HG03097 (cell line): ENCODE data around the gene PAWR.

ENCODE experiments used
- ATAC-seq: cut with Tn5 transposase; IDR thresholded peaks from one replicate; pipeline ENCODE4 v1.9.1; 2021; ENCODE audit not compliant: unreplicated experiment, low FRiP score

Gene PAWR, protein sequence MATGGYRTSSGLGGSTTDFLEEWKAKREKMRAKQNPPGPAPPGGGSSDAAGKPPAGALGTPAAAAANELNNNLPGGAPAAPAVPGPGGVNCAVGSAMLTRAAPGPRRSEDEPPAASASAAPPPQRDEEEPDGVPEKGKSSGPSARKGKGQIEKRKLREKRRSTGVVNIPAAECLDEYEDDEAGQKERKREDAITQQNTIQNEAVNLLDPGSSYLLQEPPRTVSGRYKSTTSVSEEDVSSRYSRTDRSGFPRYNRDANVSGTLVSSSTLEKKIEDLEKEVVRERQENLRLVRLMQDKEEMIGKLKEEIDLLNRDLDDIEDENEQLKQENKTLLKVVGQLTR

DNA sequence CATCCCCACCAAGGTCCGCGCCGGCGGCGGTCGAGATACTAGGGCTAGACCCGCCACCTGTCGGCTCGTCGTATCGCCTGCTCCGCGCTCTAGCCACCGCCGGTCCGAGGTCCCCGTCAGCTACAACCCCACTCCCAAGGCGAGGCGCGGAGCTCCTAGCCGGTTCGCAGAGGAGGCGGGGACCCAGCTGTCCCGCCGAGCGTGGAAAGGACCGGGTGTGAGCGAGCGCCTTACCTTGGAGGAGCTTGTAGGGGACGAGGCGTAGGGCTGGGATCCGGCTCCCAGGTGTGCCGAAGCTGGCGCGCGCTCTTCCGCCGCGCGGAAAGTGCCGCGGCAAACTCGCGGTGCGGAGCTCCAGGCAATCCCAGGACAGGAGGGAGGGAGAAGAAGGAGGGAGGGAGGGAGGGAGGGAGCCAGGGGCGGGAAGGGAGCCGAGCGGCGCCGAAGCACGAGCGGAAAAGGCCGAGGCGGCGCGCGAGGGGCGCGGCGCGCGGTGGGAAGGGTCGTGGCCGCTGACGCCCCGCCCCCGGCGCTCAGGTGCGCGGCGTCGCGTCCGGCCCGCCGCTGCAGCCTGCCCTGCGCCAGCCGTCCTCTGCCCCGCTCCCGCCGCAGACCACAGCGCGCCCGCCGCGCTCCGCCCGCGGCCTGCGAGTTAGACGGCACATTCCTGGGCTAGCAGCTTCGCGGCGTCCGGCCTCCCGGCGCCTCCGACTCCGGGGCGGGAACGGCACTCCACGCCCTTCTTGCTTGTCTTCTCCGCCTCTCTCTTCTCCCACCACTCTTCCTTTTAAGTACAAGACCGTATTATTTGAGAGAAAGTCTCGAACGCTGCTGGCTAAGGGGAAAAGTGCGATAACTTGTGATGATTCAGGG, at the start of gene PAWR:
PAWR (minus strand) TSS at position 327 of the 873 bp plus-strand sequence. CDS start 720 bp downstream, outside the sequence.
- ATAC-seq: peak; percentile 60

DNA sequence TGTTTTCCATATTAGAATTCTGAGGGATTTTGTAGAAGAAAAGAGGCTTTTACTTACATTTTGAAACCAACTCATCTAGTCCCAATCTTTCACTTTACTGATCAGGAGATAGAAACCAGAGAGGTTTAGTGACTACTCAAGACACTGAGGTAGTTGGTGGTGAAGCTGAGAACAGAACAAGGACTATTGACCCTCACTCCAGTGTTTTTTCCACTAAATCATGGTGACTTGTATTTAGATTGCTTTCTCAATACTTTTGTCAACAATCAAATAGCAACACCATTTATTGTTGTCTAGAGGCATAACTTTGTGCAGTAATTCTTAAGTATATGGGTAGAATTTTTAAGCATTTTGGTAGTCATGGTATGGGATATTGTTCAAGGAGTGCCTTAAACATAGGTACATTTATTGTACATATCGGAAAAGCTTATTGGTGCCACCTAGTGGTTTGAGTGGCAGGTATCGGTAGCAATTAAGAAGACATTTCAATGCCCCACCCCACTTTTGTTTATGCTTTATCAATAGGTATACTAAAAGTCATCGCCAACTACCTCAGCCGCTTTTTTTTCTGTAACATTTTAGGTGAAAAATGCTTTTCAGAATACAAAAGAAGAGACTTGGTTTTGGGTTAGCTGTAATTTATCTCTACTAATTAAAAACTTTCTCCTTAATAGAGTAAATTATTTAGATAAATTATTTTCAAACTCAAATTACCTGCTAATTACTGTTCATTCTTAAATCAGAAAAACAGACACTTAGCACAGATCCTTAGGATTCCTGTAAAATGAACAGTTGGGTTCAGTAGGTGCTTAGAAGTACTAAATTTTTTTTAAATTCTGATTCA, 47.3 kb upstream of the PAWR start:
- ATAC-seq: peak; percentile 70

DNA sequence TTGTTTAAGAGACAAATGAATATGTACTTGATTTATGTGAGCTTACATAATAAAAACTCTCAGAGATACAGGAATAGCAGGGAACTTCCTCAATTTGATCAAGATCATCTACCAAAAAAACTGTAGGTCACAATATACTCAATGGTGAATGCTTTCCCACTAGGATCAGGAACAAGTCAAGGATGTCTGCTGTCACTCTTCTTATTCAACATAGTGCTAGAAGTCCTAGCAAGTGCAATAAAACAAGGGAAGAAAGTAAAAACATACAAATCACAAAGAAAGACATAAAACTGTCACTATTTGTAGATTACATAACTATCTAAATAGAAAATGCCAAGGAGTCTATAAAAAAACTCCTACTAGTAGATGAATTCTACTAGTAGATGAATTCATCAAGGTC, 41.9 kb upstream of the PAWR start:
- ATAC-seq: no peak

GRCh38 chr12:79725987-79726386, 35.2 kb upstream of the PAWR start:
- no peak for ATAC-seq

DNA sequence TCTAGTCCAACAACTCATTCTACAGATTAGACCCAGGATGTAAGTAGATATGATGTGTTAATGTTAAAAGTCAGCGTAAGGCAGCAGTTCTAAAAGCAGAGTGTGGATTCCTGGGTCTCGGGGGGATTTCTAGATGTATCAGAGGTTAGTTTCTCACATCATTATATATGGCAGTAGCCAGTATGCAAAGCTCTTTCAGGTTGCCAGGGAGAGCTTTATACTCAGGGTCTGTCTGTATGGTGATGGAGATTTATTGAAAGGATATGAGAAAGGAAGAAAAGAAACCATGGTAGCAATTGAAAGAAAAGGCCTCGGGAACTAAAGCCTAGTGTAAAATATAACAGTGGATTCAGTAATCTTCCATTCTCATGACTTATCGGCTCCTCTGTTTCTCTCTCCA, 26.2 kb upstream of the PAWR start:
- no peak for ATAC-seq

GRCh38 chr12:79715308-79715707, 24.5 kb upstream of the PAWR start:
- ATAC-seq: no peak

- ATAC-seq: no peak
Observed at GRCh38 chr12:79710707-79711483, 20.1 kb upstream of the PAWR start.

- no peak for ATAC-seq
Observed at GRCh38 chr12:79707830-79708229, 17.1 kb upstream of the PAWR start.

GRCh38 chr12:79706676-79707075, 15.9 kb upstream of the PAWR start:
- no peak for ATAC-seq

DNA sequence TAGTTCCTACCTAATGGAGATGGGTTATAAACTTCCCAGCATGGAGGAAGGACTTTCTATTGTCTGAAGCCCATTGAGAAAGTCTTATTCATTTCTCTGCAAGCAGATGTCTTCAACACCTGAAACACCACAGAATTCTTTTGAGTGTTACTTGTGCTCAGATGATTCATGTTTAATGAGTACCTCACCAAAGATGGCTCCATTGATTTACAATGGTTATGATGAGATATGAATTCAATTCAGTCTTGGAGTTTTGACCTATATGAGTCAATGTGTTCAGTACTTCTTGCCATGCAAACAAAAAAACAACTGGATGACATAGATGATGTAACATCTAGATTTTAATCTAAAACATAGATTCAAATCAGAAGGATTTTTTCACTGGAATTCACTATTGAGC, 15.4 kb upstream of the PAWR start:
- no peak for ATAC-seq

- ATAC-seq: no peak
Observed at GRCh38 chr12:79698966-79699365, 8.2 kb upstream of the PAWR start.

GRCh38 chr12:79696416-79696815, 5.7 kb upstream of the PAWR start:
- ATAC-seq: no peak

- ATAC-seq: no peak
Observed at GRCh38 chr12:79692860-79693577, 2.3 kb upstream of the PAWR start.

GRCh38 chr12:79691511-79692248, 916 bp upstream of the PAWR start:
- no peak for ATAC-seq

DNA sequence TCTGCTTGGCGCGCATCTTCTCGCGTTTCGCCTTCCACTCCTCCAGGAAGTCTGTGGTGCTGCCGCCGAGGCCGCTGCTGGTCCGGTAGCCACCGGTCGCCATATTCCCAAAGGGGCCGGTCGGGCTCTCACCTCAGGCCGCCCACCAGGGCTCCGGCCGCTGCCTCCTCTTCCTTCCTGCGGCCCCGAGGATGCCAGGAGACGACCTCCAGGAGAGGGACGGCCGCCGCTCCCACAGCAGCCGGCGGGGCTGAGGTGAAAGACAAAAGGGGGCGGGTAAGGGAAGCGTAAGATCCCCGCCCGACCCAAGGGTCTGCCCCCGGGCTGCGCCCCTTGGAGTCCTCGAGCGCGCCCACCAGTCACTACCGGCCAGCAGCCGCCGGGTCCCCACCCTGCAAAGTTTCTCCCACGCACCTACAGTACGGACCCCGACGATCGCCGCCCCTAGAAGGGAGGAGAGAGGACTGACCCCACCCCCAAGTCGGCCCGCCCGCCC, 574 bp downstream of the PAWR start:
- peak; percentile 23 for ATAC-seq

GRCh38 chr12:79689477-79690141, 1.2 kb downstream of the PAWR start:
- ATAC-seq: peak; percentile 25

DNA sequence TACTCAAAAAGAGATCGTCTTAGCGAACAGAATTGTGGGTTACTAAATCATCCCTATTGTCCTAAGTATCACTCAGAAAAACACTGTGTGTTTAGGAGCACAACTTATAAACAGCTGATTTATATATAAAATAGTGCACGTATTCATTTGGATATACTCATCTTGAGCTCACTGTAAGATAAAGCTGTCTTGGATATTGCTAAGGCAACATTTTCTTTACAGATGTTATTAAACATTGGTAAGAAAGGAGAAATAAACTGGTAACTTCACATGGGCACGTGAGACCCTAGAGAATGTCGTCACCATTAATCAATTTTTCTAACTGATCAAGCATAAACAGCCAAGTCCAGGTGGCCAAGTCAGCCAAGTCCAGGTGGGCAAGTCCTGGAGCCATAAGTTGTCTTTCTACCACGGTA, 1.7 kb downstream of the PAWR start:
- ATAC-seq: no peak
